Right lung (tissue), 5 donors: ENCODE measurements around the gene PDE4D. TPM values are rescaled to one million over a fixed set of nuclear protein-coding genes. Genes with fewer than 3 reads are reported as not detected.

Experiments used
- DNase-seq, 2 donors: peaks; one replicate each; pipeline ENCODE4 v3.0.0-alpha.2; 2013
- polyA plus RNA-seq, 5 donors: library from polyadenylated mRNA; unstranded; fragments of 120-200 nt; gene quantifications; one replicate each; pipeline versions ENCODE4 v1.2.1 to v1.2.3, GENCODE V29; 2013; ENCODE audit warnings: inconsistent platforms in 1 of 5, low replicate concordance in 1 of 5; ENCODE audit not compliant: insufficient read length in 5 of 5, insufficient read depth in 1 of 5

The PDE4D gene
- polyA plus RNA-seq, 5 donors = 14.6 to 27.4 (median 22.0) TPM

GRCh38 chr5:59143926-59144333 is 749.6 kb downstream of the PDE4D start:
- no peak for DNase-seq

DNA sequence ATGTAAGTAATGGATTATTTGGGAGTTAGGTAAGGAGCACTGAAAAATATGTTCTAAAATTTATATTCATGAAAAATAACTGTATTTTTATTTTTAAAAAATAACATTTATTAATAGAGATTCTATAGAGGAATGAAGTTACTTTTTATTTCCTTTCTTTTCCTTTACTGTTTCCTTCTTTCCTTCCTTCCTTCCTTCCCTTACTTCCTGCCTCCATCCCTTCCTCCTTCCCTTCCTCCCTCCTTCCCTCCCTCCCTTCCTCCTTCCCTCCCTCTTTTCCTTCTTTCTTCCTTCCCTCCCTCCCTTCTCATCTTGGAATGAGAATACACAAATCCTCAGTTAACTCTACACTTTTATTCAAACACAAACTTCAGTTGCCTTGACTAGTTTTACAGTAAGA is 750.6 kb downstream of the PDE4D start:
- DNase-seq = no peak

DNA sequence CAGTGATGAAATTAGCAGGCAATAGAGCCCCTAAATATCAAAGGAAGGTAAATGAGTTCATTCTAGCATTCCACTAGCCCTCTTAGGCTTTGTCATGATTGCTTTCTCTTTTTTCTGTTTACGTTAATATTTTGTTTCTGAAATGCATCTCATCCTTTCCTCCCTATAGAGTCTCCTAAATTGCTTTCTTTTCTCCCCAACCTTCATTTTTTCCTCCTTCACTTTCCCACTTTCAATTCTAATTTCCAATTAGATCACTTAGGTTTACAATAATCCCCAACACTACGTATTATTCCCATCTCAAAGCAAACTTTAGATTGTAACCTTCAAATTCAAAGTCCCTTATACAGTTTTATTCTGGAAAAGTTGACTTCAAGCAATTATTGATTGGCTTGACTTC is 751.4 kb downstream of the PDE4D start:
- DNase-seq = no peak

- no peak for DNase-seq
Observed at GRCh38 chr5:59140133-59140532, 753.4 kb downstream of the PDE4D start.

- no peak for DNase-seq
Observed at GRCh38 chr5:59139695-59140094, 753.8 kb downstream of the PDE4D start.

GRCh38 chr5:59138509-59138908 is 755.0 kb downstream of the PDE4D start:
- DNase-seq = no peak

DNA sequence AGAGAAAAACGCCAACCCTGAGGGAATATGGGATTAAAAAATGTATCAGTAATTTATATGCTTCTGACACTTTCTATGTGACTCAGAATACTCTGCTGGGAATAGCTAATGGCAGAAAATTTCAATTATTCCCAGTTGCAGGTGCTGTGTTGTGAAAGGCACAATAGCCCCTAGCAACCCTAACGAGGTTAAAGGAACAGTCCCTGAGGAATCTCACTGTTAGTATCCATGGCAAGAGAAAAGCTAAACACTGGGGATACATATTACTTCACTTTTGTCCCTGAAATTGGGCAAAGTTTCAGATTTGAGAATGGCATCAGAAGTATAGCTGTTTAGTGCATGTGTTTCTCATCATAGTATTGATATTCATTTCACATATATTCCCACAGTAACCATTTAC is 755.7 kb downstream of the PDE4D start:
- no peak for DNase-seq

GRCh38 chr5:59136549-59136948 is 757.0 kb downstream of the PDE4D start:
- no peak for DNase-seq

DNA sequence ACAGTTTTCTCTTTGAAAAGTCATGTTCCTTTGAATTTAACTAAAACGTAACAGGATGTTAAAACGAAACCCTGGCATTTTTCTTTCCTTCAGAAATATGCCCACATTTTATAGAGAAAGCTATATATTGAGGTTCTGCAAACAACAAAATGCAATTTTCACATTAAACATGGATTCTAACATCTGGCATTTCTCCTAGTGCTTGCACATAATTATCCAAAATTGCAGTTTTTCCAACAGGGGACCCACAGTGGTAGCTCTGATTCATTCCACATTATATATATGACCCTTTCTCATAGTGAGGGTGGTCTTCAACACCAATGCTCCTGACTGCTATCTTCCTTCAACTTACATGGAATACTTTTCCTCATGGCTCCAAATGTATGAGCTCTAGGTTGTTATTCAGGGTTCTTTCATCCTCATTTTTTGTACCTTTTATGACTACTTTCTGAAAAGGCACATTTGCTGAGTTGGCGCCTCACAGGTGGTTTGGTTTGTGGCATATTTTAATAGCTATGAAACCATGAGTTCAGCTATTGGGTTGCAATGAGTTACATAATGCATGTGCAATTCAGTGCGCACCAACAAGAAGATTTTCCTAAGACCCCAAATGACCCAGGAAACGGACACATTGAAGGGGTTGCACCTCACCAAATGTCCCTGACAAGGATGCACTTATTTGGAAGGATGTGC is 758.9 kb downstream of the PDE4D start:
- DNase-seq = no peak

- no peak for DNase-seq
Observed at GRCh38 chr5:59133764-59134261, 759.7 kb downstream of the PDE4D start.

- DNase-seq = no peak
Observed at GRCh38 chr5:59132131-59132530, 761.4 kb downstream of the PDE4D start.

DNA sequence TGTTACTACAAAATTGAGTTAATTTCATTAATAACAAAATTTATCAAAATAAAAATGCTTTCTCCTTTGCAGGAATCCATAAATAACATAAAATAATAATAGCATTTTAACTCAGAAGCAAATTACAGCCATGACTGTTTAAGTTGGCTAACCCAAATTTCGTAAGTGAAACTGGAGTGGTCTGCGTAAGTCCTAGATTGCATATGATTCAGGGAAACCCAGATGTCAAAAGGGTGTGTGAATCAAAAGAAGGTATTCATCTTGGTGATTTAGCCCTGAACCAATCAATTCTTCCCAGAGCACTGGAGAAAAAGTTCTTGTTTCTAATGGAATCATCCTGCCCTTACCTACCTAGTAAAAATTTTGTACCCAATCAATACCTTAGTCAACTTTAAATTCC is 763.1 kb downstream of the PDE4D start:
- DNase-seq = no peak

DNA sequence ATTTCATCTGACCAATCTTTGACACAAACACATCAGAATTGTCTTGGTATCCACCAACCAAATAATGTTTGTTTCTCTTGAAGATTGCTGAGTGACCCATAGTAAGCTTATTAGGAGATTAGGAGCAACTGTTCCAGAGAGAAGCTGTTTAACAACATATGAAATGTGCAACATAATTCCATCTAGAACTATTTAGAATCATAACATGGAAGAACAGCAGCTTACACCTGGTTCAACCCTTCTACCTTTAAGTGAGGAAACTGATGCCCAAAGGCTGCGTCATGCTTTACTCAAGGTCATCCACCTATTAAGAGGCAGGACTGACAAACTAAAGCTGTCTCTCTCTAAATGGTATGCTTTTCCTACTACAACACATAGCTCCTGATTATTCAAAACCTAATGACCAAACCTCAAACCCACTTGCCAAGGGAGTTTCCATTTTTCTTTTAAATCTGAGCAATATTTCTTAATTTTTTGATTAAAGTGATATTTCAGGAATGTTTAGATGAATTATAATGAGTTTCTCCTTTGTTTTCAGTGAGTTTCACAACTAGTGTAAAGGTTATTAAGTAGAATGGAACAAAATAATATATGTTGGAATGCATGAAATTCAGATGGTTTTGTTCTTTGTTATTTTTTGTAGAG is 764.8 kb downstream of the PDE4D start:
- DNase-seq = no peak

GRCh38 chr5:59126708-59127573 is 766.6 kb downstream of the PDE4D start:
- DNase-seq = peak; percentile 58 to 75

- no peak for DNase-seq
Observed at GRCh38 chr5:59126016-59126707, 767.4 kb downstream of the PDE4D start.

- DNase-seq = no peak
Observed at GRCh38 chr5:59125011-59125961, 768.2 kb downstream of the PDE4D start.

- no peak for DNase-seq
Observed at GRCh38 chr5:59123595-59124561, 769.6 kb downstream of the PDE4D start.

DNA sequence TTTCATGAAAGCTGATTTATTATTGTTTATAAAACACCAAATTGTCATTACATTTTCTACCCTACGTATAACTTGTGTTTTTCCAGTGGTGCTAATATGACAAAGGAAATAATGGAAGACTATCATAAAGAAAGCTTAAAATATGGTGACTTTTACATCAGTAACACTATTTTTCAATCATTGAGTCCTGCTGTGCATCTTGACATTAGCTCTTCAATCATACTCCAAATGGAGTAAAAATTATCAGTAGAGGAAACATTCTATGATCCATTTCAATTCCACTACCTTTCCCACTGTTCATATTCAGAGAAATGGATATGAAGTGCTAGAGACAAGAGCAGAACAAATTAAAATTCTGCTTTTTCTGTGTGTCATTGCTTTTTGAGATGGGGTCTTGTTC is 774.0 kb downstream of the PDE4D start:
- no peak for DNase-seq

- DNase-seq = no peak
Observed at GRCh38 chr5:59117320-59117719, 776.2 kb downstream of the PDE4D start.
